DOHH2 (cell line): ENCODE measurements around the gene NLRP7.

Experiments used
- H3F3A ChIP-seq: fragments of 200-600 bp; sonication (generic), shearing (Covaris generic); 2 replicates; pipeline ENCODE4 v1.6.0; 2016; ENCODE audit warnings: antibody characterized with exemption, mild to moderate bottlenecking; ENCODE audit not compliant: control insufficient read depth, insufficient read depth
- H3K27ac ChIP-seq: fragments of 200-600 bp; sonication (generic); 2 replicates; pipeline ENCODE4 v1.5.1; 2014; ENCODE audit warnings: low read depth, mild to moderate bottlenecking, low read length, moderate library complexity
- H3K27me3 ChIP-seq: fragments of 200-600 bp; sonication (generic); 2 replicates; pipeline ENCODE4 v1.6.1; 2014; ENCODE audit warnings: mild to moderate bottlenecking, low read length, mixed read lengths; ENCODE audit not compliant: control insufficient read depth
- H3K36me3 ChIP-seq: fragments of 200-600 bp; sonication (generic); 2 replicates; pipeline ENCODE4 v1.6.1; 2014; ENCODE audit warnings: mild to moderate bottlenecking, low read length, moderate library complexity, mixed read lengths; ENCODE audit not compliant: control insufficient read depth
- H3K4me1 ChIP-seq: fragments of 200-600 bp; sonication (generic); 2 replicates; pipeline ENCODE4 v1.6.1; 2014; ENCODE audit warnings: mild to moderate bottlenecking, low read length, mixed read lengths; ENCODE audit not compliant: control insufficient read depth
- H3K4me2 ChIP-seq: fragments of 200-600 bp; sonication (generic); 2 replicates; pipeline ENCODE4 v1.6.0; 2014; ENCODE audit warnings: mild to moderate bottlenecking, low read length, moderate library complexity
- H3K4me3 ChIP-seq: fragments of 200-600 bp; sonication (generic); 2 replicates; pipeline ENCODE4 v1.5.1; 2014; ENCODE audit warnings: mild to moderate bottlenecking, low read length, mixed read lengths
- H3K79me2 ChIP-seq: fragments of 200-600 bp; sonication (generic); 2 replicates; pipeline ENCODE4 v1.6.1; 2014; ENCODE audit warnings: mild to moderate bottlenecking, low read length, mixed read lengths; ENCODE audit not compliant: control insufficient read depth
- H3K9me2 ChIP-seq: fragments of 200-600 bp; sonication (generic); replicated peaks from 2 replicates; pipeline ENCODE4 v1.6.1; 2014; ENCODE audit warnings: mild to moderate bottlenecking, low read length, mixed read lengths; ENCODE audit not compliant: control insufficient read depth
- H3K9me3 ChIP-seq: fragments of 200-600 bp; sonication (generic); 2 replicates; pipeline ENCODE4 v1.6.1; 2014; ENCODE audit warnings: antibody characterized with exemption, low read length, mixed read lengths; ENCODE audit not compliant: control insufficient read depth, insufficient read depth
- H4K20me1 ChIP-seq: fragments of 200-600 bp; sonication (generic); 2 replicates; pipeline ENCODE4 v1.6.0; 2014; ENCODE audit warnings: low read depth, mild to moderate bottlenecking, antibody characterized with exemption, low read length, moderate library complexity; ENCODE audit not compliant: control insufficient read depth, insufficient read depth
- CTCF ChIP-seq: fragments of 200-600 bp; sonication (generic); IDR thresholded peaks from one replicate; pipeline ENCODE4 v1.5.1; 2014; ENCODE audit warnings: antibody characterized with exemption, mild to moderate bottlenecking, low read depth, low read length; ENCODE audit not compliant: poor library complexity, severe bottlenecking
- EZH2phosphoT487 ChIP-seq: fragments of 200-600 bp; sonication (generic); IDR thresholded peaks from 2 replicates; pipeline ENCODE4 v1.6.1; 2017; ENCODE audit warnings: borderline replicate concordance, mild to moderate bottlenecking, antibody characterized with exemption, low read length, moderate library complexity, mixed read lengths

The NLRP7 gene

GRCh38 chr19:54888239-54888638 lies 59.1 kb downstream of the NLRP7 start:
- Histone ChIP-seq H3K79me2 (no peaks in the 10 kb centered on the region), H3K27me3 (no peaks in the 10 kb centered on the region), H4K20me1 (no peaks in the 10 kb centered on the region), H3K36me3 (no peaks in the 10 kb centered on the region), H3K27ac (no peak overlapping the region), H3K9me2 (no peaks in the 10 kb centered on the region), H3K9me3 (no peaks in the 10 kb centered on the region), H3K4me3 (no peak overlapping the region), H3K4me2 (no peak overlapping the region), H3F3A (no peaks in the 10 kb centered on the region), H3K4me1 (no peaks in the 10 kb centered on the region)
- TF ChIP-seq CTCF: no peak

DNA sequence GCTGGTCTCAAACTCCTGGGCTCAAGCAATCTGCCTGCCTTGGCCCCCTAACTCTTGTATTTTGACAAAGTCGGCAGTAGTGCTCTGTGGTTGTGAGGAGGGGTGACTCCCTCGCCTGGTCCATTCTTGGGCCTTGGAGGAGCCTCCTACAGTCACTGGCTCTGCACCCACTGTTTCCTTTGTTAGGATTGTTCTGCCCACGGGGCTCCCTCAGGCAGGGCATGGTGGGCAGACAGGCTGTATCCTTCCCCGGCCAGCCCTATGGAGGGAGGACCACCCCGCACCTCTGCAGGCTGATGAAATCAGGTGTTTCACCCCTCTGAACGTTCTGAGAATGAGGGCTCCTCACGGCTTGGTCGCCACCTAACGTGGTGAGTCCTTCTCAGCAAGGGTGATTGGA lies 64.1 kb downstream of the NLRP7 start:
- Histone ChIP-seq H3K9me2 (no peaks in the 10 kb centered on the region), H3K4me2 (no peak overlapping the region), H3F3A (no peaks in the 10 kb centered on the region), H4K20me1 (no peaks in the 10 kb centered on the region), H3K4me1 (no peaks in the 10 kb centered on the region), H3K79me2 (no peaks in the 10 kb centered on the region), H3K36me3 (no peaks in the 10 kb centered on the region), H3K9me3 (no peaks in the 10 kb centered on the region), H3K4me3 (no peak overlapping the region), H3K27ac (no peak overlapping the region), H3K27me3 (no peaks in the 10 kb centered on the region)
- no peak for TF ChIP-seq CTCF
- TF ChIP-seq EZH2phosphoT487: no peak

- Histone ChIP-seq H3K27ac (no peak overlapping the region), H3K27me3 (no peaks in the 10 kb centered on the region), H4K20me1 (no peaks in the 10 kb centered on the region), H3K4me3 (no peak overlapping the region), H3K9me3 (no peaks in the 10 kb centered on the region), H3K4me2 (no peak overlapping the region), H3K79me2 (no peaks in the 10 kb centered on the region), H3F3A (no peaks in the 10 kb centered on the region), H3K4me1 (no peaks in the 10 kb centered on the region), H3K9me2 (no peaks in the 10 kb centered on the region), H3K36me3 (no peaks in the 10 kb centered on the region)
- TF ChIP-seq EZH2phosphoT487: no peak
- TF ChIP-seq CTCF: peak; percentile 26
Observed at GRCh38 chr19:54882758-54883157, 64.6 kb downstream of the NLRP7 start.

GRCh38 chr19:54881884-54882283 lies 65.4 kb downstream of the NLRP7 start:
- no peak overlapping the region for H3K4me3 ChIP-seq
- no peaks in the 10 kb centered on the region for H3K36me3 ChIP-seq
- H3K4me1 ChIP-seq: no peaks in the 10 kb centered on the region
- H3K79me2 ChIP-seq: no peaks in the 10 kb centered on the region
- no peaks in the 10 kb centered on the region for H3K9me3 ChIP-seq
- no peak overlapping the region for H3K4me2 ChIP-seq
- no peaks in the 10 kb centered on the region for H3K27me3 ChIP-seq
- TF ChIP-seq CTCF (no peak), EZH2phosphoT487 (no peak)
- no peaks in the 10 kb centered on the region for H3F3A ChIP-seq
- no peaks in the 10 kb centered on the region for H3K9me2 ChIP-seq
- no peaks in the 10 kb centered on the region for H4K20me1 ChIP-seq
- H3K27ac ChIP-seq: no peak overlapping the region
